ENCODE results near the gene RFT1.
"Not testable (repeated sequence)": the region's sequence is repeated elsewhere in the genome, so short reads cannot be mapped to it uniquely, and the experiment has no call there.

The RFT1 gene

DNA sequence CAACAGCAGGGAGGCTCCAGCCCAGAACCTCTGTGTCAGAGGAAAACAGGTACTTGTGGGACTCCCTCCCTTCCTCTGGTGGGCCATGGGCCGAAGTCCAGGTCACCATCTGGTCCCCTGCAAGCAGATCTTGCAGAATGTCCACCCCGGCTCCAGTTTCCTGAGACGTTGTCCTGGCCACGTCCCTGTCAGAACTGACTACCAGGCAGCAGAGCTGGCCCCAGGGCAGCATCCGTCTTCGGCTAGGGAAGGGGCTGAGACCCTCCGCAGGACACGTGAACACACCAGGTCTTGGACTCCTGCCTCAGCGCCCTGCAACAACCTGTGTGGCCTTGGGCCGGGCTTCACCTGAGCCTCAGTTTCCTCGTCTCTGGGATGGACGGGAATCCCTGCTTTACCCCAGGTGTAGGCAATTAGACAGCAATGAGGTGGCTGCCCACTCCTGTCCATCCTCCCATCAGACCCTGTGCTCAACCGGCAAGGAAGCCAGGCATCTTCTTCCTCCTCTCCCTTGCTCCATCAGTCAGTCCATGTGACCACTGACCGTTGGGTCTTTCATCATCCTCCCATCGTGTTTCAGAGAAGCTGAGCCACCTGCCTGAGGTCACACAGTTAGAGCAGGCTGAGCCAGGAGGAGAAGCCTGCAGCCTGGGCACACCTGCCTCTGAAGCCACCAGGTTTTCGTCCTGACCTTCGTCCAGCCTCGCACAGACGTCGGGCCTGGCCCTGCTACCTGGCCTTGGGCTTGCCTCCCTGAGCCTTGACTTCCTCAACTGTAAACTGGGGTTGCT, 21.8 kb upstream of the RFT1 start:
- no peak overlapping the region for H3K4me3 ChIP-seq (ENCODE audit: low read length)
- TF ChIP-seq, protein P1, sequence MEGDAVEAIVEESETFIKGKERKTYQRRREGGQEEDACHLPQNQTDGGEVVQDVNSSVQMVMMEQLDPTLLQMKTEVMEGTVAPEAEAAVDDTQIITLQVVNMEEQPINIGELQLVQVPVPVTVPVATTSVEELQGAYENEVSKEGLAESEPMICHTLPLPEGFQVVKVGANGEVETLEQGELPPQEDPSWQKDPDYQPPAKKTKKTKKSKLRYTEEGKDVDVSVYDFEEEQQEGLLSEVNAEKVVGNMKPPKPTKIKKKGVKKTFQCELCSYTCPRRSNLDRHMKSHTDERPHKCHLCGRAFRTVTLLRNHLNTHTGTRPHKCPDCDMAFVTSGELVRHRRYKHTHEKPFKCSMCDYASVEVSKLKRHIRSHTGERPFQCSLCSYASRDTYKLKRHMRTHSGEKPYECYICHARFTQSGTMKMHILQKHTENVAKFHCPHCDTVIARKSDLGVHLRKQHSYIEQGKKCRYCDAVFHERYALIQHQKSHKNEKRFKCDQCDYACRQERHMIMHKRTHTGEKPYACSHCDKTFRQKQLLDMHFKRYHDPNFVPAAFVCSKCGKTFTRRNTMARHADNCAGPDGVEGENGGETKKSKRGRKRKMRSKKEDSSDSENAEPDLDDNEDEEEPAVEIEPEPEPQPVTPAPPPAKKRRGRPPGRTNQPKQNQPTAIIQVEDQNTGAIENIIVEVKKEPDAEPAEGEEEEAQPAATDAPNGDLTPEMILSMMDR (conservative IDR thresholded peaks at IDR 0.05; ENCODE audit: low read length) = no peak
- no peak for DNase-seq (ENCODE audit: low read depth)

GRCh38 chr3:53151465-53151864, 21.2 kb upstream of the RFT1 start:
- TF ChIP-seq, protein P1 (conservative IDR thresholded peaks at IDR 0.05; ENCODE audit: low read length) = no peak
- no peak for DNase-seq (ENCODE audit: low read depth)
- no peak overlapping the region for H3K4me3 ChIP-seq (ENCODE audit: low read length)

DNA sequence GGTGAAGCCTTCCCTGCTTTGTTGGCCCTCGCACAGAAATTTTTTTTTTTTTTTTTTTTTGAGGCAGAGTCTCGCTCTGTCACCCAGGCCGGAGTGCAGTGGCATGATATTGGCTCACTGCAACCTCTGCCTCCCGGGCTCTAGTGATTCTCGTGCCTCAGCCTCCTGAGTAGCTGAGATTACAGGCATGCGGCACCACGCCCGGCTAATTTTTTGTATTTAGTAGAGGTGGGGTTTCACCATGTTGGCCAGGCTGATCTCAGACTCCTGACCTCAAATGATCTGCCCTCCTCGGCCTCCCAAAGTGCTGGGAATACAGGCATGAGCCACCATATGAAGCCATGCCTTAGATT, 20.8 kb upstream of the RFT1 start:
- H3K4me3 ChIP-seq (ENCODE audit: low read length); DNase-seq (ENCODE audit: low read depth): not testable (repeated sequence)

DNA sequence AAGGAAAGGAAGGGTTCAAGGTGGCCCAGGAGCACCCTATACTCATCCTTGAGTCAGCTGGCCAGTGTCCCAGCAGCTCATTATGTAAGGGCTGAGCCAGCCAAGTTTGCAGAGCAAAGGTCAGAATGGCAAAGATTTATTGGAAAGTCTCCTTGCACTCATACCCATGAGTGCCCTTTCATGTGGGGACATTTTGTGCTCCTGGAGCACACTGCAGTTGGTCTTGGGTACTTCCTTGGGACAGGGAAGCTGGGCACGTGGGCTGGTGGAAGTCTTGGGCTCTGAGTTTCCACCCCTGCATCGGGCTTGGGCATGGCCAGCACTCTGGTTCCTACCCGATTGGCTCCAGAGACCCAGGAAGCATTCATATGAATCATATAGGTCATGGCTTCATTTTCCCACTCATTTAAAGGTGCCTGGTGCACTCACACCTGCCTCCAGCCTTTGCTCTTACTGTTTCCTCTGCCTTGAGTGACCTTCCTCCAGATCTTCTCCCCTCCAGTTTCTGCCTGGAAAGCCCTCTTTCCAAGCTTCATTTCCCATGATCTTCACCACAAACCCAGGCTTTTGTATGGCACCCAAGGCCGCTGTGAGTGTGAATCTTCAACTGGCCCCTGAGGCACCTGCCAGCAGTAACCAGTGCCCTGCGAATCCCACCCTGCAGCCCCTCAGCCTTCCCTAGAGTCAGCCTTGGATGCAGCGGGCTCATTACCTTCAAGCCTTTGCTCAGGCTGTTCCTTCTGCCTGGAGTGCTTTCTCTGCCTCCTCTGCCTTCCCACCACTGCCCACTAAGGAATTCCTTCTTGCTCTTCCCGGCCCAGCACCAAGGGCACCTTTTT, 20.2 kb upstream of the RFT1 start:
- peak; percentile 26 for DNase-seq (ENCODE audit: low read depth)
- H3K4me3 ChIP-seq (ENCODE audit: low read length) = no peak overlapping the region
- TF ChIP-seq, protein P1 (conservative IDR thresholded peaks at IDR 0.05; ENCODE audit: low read length) = no peak

DNA sequence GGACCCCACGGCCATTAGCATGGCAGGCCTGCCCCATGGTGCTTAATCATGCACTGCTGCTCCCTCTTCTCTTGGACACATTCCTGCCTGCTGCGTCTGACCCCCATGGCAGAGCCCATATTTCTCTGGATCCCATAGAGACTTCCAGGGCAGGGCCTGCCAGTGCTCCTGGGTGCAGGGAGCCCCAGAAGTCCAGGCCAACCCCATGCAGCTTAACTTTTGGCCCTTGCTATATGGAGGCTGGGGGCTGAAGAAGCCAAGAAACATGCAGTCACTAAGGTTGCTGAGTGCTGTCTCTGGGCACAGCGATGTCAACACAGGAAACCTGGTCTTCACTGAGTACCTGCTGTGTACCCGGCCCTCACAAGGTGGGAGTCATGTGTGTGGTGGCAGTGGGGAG, 19.5 kb upstream of the RFT1 start:
- DNase-seq (ENCODE audit: low read depth) = no peak
- H3K4me3 ChIP-seq (ENCODE audit: low read length) = no peak overlapping the region
- TF ChIP-seq, protein P1 (conservative IDR thresholded peaks at IDR 0.05; ENCODE audit: low read length) = no peak

GRCh38 chr3:53149006-53149690, 18.9 kb upstream of the RFT1 start:
- TF ChIP-seq, protein P1 (conservative IDR thresholded peaks at IDR 0.05; ENCODE audit: low read length) = no peak
- DNase-seq (ENCODE audit: low read depth) = no peak
- H3K4me3 ChIP-seq (ENCODE audit: low read length) = no peak overlapping the region

GRCh38 chr3:53147903-53148400, 17.7 kb upstream of the RFT1 start:
- TF ChIP-seq, protein P1 (conservative IDR thresholded peaks at IDR 0.05; ENCODE audit: low read length) = no peak
- no peak overlapping the region for H3K4me3 ChIP-seq (ENCODE audit: low read length)
- DNase-seq (ENCODE audit: low read depth) = no peak
